PFSK-1 (cell line): Measurements from ENCODE around the gene PTDSS2.

Experiments
- POLR2AphosphoS5 ChIP-seq: IDR thresholded peaks from 2 replicates; pipeline ENCODE4 v1.6.1; 2012; ENCODE audit warnings: low read depth, mild to moderate bottlenecking, control low read depth, low read length, moderate library complexity
- SIN3A ChIP-seq: IDR thresholded peaks from 2 replicates; pipeline ENCODE4 v1.6.1; 2012; ENCODE audit warnings: mild to moderate bottlenecking, low read length, moderate library complexity, borderline replicate concordance; ENCODE audit not compliant: insufficient read depth

DNA sequence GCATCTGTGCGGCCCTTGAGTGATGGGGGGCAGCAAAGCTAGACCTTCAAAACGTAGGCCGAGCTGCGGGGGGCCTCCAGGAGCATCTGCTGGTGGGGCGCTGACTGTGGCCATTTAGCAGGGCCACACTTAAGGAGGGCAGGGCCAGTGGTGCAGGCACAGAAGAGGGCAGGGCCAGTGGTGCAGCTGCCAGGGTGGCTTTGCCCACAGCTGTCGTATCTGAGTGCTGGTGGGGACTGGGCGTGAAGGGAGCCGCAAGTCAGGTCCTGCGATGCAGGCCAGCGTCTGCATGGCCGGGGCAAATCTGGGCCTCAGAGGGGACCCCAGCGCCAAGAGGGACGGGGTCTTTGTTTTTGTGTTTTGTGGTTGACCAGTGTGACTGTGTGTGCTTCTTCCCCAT, 29.2 kb downstream of the PTDSS2 start:
- TF ChIP-seq SIN3A (no peak), POLR2AphosphoS5 (no peak)
